GM19023 (cell line): ENCODE results near the gene PRR29.
"Not testable (repeated sequence)": the region's sequence is repeated elsewhere in the genome, so short reads cannot be mapped to it uniquely, and the experiment has no call there.

Experiments
- ATAC-seq: cut with Tn5 transposase; IDR thresholded peaks from one replicate; pipeline ENCODE4 v1.9.1; 2021; ENCODE audit warnings: mild to moderate bottlenecking, moderate library complexity; ENCODE audit not compliant: unreplicated experiment

Gene PRR29

DNA sequence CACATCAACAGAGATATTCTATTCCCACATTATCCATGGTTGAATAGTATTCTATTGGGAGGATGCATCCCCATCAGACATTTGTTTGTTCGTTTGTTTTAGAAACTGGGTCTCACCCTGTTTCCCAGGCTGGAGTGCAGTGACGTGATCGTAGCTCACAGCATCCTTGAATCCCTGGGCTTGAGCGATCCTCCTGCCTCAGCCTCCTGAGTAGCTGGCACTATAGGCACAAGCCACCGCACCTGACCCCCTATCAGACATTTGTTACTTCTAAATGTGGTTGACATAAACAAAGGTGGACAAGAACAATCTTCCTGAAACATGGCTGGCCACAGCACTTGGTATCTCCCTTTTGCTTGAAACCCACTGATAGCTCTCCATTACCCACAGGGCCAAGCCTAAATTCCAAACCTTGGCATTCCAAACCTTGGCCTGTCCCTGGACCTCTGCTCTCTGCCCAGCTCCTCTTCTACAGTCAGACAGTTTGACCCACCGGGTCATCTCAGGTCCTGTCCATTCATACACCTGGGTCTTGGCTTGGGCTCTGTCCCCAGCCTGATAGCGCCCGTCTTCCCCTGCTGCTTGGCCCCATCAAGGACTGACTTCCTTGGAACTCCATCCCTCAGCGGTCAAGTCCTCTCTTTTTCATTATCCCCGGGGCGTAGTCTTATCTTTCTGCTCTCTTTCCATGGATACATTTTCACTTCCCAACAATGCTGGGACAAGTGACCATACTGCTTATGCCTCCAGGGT, 1.5 kb upstream of the PRR29 start:
- ATAC-seq, result no peak

DNA sequence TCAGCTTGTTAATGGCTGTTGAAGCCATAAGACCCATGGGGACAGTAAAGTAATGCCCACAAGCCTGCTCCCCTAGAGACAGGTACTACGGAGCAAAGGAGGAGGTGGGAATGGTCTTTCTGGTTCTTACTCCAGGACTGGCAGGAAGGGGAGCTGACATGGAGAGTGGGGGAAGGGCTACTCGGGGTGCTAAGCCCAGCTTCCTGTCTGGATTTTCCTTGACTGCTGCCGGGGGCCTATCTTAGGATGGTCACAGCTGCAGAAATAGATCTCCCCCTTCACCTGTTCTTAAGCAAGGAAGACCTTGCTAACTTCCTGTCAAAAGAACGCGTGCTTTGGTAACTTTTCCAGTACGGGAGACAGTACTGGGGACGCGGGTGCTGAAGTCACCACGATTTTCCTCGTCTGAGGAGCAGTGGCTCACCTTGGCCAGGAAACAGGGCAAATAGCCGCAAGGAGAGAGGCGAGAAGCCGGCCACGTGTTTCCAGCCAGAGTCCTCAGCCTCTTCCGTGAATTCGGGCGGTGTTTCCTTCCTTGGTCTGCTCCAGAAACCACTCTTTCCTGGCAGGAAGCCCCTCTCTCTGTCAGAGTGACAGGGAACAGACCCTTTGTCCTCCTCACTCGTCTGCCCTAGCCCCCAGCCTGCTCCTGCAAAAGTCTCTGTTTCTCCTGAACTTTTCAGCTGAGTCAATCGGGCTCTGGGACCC, 656 bp upstream of the PRR29 start:
- no peak for ATAC-seq

DNA sequence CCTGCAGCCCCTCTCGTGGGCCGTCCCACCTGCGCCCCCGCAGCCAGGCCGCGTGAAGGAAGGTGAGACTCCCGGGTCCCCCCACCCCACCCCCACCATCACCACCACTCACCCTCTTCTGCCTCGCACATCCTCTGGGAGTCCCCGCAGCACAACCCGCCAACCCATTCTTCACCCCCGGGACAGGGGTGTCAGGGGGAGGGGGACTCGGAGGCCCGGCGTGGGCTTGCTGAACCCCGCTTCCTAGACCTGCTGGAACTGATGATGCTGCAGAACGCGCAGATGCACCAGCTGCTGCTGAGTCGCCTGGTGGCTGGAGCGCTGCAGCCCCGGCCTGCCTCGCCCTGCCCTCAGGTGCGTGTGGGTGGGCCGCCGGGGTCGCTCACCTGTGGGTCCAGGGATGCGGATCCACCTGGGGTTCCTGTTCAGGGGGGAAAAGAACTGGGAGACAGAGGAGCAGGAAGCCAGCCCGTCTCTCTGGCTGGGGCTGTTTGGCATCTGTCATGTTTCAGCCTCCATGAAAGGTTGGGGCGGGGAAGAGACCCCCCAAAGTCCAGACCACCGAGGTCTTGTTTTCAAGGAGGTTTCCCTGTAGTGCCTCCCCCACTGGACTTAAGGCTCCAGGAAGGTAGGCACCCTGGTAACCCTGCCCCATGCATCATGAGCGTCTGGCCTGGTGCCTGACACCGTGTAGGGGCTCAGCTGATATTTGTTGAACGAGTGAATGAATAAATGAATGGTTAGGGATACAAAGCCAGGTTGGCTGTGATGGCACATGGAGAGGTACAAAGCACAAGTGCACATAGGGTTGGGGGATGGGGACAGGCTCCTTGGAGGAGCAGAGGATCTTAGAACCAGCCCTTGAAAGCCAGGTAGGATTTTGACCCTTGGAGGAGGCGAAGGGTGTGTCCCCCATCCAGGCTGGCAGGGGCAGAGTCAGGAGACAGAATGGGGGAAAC, 849 bp downstream of the PRR29 start:
- no peak for ATAC-seq

DNA sequence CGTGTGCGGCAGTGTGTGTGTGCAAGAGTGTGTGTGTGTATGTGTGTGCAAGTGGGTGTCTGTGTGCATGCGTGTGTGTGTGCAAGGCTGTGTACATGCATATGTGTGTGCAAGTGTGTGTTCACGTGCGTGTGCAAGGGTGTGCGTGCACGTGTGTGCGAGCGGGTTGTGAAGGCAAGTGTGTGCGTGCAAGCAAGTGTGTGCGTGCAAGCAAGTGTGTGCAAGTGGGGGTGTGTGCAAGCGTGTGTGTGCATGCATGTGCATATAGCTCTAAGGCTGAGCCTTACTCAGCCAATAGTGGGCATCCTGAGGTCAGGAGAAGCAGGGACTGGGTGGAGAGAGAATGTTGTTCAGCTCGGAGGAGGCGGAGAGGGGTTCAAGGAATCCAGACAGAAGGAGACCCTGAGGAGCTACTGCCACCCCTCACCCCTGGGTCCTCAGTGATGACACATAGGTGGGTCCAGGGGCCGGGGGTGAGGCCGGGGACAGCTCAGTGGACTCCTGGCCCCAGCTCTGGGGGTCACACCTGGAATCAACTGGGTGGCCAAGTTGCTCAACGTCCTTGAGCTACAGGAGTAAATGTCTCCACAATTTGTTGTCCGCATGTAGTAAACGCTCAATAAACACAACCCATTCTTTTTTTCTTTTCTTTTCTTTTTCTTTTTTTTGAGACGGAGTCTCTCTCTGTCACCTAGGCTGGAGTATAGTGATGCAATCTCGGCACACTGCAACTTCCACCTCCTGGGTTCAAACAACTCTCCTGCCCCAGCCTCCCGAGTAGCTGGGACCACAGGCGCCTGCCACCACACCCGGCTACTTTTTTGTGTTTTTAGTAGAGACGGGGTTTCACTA, 1.8 kb downstream of the PRR29 start:
- no peak for ATAC-seq

DNA sequence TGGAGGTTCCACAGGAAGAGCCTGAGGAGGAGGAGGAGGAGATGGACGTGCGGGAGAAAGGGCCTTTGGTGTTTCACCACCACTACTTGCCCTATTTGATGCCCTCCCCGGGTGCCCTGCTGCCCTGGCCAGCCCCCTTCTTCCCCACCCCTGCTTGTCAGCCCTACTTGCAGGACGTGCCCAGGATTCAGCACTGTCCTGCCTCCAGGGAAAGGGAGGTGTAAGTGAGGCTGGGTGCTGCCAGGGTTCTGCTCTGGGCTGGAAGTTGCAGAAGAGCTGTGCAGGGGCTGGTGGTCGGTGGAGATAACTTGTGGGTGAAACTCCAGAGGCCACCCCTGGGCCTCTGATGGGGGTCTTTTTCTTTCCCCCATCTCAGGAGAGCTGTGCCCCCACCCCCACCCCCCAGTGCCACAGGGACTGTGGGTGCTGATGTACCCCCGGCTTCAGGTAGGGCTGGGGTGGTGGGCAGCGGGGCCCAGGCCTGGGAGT, 3.0 kb downstream of the PRR29 start:
- no peak for ATAC-seq

DNA sequence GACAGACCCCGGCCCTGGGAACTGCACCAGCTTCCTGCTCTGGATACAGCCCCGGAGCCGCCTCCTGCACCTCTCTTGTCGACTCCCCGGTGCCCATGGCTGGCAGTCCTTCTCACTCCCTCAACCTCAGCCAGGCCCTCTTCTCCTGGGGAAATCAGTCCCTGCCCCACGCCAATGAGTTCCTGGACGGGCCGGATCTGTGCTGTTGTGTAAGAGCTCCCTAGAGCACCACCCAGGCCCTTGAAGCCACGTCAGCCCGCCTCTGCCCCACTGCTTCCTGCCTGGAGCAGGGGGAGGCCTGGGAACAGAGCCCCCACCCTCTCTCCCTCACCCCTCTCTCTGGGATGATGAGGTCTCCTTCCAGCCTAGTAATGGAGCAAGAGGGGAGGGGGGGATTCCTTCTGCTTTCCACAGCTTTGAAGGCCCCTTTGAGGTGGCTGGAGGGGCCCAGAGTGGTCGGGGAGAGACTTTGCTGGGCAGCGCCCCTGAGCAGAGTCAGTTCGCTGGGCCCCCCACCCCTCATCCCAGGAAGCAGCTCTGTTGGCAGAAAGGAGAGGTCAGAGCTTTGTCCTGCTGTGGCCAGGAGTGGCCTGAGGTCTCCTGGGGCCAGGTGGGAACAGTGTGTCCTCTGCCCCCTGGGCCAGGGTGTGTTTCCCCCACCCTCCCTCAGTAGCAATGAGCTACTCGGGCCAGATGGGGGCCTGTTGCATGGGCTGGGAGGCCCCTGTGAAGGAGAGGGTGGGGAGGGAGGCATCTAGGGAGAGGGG, 3.8 kb downstream of the PRR29 start:
- ATAC-seq, result no peak

DNA sequence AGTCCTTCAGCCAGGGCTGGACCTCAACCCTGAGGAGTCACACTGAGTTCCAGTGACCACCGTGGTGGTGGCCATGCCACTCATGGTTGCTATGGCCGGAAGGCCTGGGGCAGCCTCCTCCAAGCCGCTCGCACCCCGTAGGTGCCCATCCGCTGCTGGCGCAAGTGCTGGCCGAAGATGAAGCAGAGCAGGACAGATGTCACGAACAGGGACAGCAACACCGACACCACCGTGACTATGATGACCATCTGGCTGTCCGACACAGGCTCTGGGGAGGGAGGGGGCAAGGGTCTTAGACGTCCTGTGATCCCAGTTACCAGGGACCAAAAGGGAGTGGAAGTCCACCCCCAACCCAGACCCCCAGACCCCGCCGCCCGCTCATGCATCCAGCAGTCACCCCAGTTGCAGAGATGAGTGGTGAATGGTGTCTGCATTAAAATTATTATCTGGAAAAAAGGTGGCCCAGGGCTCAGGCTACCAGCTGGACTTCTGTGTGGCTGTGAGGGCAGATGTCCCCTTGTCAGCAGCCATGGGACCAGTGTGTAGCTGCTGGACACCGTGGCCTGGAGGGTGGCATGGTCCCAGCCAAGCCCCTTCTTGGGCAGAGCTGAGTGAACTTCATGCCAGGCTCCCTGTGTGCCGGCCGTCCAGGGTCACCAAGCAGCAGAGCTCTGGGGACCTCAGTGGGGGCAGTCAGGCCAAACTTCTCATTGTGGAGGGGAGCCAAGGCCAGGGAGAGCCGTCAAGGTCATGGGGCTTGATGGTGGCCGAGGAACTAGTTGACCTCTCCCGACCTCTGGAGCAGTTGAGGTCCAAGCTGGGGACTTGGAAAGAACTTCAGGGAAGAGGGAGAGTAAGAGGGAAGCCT, 4.7 kb downstream of the PRR29 start:
- ATAC-seq, result no peak

DNA sequence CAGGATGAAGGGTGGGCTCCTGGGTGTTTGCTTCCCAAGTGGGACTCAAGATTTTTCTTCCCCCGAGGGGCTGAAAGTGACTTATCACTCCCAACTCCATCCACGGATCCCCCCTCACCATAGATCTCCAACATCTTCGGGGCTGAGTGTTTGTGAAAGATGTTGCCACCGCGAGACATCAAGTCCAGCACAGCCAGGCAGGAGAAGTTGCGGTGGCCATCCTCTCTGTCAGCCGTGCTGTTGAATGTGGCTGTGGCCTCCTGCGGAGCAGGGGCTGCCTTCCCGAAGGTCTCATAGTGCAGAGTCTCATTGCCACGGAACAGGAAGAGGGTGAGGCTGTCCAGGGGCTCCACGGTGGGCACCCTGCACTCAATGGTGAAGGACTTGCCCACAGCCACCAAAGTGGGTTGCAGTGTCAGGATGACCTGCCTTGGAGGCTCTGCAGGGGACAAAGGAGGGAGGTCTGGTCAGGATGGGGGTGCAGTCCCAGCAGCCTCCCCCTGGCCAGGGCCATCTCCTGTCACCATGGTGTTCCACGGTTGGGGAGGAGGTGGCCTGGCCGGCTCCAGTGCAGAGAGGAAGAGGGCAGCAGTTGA, 5.5 kb downstream of the PRR29 start:
- no peak for ATAC-seq

DNA sequence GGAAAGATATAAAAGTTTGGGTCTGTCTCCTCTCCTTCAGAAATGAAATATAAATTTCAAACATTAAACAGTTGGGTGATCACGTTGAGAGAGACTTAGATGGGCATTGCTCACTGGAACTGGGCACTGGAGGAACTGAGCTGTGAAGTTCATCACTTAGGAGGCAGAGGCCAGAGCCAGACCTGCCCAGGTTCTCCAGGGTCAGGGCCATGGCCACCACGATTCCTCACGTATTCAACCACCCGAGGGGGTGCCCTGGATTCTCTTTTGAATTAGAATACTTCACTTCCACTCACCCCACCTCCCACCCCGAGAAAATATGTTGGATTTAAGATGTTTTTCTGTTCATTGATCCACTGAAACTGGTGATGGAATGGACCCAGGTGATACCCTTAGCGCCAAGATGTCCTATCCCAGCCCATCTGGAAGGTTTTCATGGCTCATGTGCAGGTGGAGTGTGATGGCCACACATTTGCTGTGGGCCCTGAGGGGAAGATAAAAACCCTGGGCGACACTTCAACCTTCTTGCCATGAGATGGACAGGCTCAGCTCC, 6.1 kb downstream of the PRR29 start:
- ATAC-seq, result no peak

DNA sequence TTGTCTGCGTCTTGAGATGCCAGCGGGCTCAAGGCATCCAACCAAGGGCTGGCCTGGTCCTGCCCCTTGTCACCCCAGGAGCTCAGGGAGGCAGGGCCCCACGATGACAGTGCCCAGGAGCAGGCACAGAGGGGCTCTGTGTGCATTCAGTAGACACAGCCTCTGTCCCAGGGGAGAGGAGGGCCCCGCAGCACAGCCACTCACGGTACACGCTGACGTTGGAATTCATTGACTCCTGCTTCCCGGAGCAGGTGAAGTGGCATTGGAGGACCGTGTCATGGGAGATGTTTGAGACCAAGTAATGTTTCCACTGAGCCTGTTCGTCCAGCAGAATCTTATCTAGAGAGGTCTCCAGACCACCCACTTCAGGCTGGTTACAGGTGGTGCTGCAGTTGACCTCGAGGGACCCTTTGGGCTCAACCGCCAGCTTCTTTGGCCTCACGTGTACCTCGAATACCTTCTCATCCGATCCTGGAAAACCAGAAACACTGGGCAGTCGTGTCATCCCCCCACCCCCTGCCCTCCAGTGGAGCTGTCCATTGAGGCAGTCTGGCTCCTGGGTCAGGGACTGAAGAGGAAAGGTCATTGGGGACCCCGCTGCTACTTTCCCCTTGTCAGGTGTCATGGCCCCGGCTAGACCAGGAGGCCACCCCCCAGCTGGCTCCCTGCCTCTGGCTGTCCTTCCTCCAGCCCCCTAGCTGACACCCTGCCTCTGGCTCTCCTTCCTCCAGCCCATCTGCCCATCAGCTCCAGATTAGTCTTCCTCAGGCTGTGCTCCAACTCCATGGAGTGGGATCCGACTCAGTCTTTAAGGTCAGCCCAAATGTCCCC, 7.0 kb downstream of the PRR29 start:
- ATAC-seq, result no peak

DNA sequence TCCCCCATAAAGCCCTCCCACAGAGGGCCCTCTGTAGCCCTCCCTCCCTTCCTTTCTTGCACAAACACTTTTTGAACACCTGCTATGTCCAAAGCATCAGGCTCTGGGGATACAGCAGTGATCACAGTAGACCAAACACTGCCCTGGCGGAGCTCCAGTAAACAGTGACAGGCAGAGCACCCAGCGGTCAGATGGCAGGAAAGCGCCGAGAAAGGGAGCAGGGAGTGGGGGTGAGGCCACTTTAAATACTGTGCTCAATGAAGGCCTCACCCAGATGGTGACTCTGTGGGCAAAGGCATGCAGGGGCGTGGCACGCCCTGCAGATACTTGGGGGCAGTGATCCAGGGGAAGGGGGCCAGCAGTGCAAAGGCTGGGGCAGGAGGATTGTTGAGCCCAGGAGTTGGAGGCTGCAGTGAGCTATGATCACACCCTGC, 7.6 kb downstream of the PRR29 start:
- ATAC-seq, result no peak

DNA sequence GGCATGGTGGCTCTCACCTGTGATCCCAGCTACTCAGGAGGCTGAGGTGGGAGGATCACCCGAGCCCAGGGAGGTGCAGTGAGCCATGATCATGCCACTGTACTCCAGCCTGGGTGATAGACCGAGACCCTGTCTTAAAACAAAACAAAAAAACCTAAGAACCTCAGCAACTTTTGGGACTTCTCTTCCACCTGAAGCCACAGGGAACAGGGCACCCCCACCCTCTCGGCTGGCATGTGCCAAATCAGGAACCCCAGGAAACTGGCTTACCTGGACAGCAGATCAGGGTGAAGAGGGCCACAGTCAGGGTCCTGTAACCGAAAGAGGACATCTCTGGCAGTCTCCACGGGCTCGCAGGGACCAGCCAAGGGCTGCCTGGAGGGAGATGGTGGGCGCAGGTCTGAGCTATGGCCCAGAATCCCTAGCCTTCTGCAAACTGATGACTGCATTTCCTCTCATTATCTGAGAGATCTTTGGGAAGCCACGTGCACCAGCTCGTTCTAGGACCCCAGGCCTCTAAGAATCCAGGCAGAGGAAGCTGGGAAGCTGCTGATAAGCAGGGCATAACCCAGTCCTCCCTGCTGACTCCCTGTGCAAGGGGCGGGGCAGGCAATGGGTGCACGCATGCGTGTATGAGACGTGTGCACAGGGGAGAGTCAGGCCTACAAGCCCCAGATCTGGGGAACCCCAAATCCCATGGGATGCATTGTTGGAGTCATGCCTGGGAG, 8.4 kb downstream of the PRR29 start:
- ATAC-seq, result no peak

DNA sequence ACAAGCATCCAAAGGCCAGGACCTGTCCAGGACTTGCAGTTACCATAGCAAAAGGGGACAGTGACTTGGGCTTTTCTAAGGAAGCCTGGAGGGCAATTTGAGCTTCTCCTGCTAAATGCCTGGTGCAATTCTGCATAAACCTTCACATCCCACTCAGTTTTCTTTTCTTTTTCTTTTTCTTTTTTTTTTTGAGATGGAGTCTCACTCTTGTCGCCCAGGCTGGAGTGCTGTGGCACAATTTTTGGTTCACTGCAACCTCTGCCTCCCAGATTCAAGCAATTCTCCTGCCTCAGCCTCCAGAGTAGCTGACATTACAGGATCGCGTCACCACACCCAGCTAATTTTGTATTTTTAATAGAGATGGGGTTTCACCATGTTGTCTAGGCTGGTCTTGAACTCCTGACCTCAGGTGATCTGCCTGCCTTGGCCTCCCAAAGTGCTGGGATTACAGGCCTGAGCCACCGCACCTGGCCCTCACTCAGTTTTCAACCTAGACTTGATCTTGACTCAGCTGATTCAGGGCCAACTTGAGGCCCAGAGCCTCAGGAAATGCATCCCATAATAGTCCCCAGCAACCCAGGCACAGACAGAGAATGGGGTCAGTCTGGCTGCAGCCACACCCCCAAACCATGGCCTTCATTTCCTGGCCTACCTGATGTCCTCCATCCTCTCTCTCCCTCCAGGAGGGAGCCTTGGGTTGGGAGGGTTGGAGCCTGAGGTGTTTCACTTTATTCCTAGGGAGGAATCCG, 9.1 kb downstream of the PRR29 start:
- not testable (repeated sequence) for ATAC-seq

DNA sequence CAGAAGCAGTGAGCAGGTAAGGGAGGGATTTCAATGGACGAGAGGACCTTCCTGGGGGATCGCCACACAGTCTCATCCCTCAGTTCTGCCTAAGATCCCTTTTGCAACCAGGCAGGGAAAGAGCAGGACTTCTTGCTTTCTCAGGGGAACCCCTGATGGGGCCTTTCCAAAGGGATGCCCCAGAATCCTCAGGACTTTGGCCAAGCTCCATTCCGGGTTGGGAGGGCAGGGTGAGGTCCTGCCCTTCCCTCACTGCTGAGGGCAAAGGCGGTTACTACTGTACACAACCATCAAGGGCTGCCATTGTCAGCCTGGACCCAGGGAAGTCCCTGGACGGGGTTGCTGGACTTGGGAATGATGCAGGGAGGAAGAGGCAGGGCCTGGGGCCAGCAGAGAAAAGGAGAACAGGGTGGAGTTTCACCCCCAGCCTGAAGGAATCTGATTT, 9.7 kb downstream of the PRR29 start:
- ATAC-seq, result no peak

DNA sequence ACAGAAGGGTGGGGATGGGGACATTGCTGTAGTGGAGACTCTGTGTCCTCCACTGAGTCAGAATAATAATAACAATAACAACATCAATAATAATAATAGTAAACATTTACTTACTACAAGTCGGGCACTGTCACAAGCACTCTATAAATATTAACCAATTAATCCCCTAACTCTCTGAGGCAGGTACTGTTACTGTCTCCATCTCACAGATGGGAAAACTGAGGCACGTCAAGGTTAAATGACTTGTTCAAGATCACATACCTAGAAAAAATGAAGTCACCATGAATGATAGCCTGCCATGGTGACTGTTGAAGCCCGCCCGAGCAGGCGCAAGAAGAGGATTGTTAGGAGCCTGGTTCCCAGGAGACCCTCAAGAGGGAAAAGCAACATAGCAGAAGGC, 10.2 kb downstream of the PRR29 start:
- ATAC-seq, result no peak

DNA sequence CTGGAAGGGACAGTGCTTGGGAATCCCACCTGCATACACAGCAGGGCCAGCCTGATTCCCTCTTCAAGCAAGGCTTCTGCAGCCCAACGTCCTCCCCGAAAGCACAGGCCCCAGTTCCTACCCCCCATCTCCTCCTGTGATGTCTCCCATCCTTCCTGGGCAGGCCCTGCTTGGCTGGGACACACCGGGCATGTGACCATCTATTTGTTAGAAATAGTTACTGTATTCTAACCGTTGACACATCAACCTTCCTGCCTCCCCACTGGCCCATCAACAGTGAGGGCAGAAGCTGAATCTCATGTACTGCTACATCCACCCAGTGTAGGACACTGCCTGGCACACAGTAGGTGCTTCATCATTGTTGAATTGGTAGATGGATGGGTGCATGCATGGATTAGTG, 10.7 kb downstream of the PRR29 start:
- ATAC-seq, result no peak
